ENCODE results near the gene CLRN2.

DNA sequence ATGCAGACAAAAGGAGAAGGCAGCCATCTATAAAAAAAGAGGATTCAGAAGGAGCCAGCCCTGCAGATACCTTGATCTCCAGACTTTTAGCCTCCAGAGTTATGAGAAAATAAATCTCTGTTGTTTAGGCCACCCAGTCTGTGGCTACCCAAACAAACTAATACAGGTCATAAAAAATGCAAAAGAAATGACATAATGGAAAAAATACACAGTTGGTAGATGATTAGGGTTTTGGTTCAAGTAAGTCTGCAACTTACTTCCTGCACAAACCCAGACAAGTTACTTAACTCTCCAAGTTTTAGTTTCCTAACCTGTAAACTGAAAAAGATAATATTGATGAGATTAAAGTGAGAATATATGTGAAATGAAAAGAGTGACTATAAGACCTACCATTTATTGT lies 14.4 kb upstream of the CLRN2 start:
- TF ChIP-seq, protein P1, sequence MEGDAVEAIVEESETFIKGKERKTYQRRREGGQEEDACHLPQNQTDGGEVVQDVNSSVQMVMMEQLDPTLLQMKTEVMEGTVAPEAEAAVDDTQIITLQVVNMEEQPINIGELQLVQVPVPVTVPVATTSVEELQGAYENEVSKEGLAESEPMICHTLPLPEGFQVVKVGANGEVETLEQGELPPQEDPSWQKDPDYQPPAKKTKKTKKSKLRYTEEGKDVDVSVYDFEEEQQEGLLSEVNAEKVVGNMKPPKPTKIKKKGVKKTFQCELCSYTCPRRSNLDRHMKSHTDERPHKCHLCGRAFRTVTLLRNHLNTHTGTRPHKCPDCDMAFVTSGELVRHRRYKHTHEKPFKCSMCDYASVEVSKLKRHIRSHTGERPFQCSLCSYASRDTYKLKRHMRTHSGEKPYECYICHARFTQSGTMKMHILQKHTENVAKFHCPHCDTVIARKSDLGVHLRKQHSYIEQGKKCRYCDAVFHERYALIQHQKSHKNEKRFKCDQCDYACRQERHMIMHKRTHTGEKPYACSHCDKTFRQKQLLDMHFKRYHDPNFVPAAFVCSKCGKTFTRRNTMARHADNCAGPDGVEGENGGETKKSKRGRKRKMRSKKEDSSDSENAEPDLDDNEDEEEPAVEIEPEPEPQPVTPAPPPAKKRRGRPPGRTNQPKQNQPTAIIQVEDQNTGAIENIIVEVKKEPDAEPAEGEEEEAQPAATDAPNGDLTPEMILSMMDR (IDR thresholded peaks at IDR 0.05), result no peak
- TF ChIP-seq EP300 (IDR thresholded peaks at IDR 0.05) (no peak), POLR2A (IDR thresholded peaks at IDR 0.05) (no peak), POLR2AphosphoS5 (IDR thresholded peaks at IDR 0.05) (no peak)
